ENCODE measurements around the gene SLC2A4RG. TPM values are rescaled to one million over a fixed set of nuclear protein-coding genes. Genes with fewer than 3 reads are reported as not detected.

Gene SLC2A4RG
- total RNA-seq, 4 donors from 2014 or later = 36.5 to 98.7 (median 59.9) TPM

DNA sequence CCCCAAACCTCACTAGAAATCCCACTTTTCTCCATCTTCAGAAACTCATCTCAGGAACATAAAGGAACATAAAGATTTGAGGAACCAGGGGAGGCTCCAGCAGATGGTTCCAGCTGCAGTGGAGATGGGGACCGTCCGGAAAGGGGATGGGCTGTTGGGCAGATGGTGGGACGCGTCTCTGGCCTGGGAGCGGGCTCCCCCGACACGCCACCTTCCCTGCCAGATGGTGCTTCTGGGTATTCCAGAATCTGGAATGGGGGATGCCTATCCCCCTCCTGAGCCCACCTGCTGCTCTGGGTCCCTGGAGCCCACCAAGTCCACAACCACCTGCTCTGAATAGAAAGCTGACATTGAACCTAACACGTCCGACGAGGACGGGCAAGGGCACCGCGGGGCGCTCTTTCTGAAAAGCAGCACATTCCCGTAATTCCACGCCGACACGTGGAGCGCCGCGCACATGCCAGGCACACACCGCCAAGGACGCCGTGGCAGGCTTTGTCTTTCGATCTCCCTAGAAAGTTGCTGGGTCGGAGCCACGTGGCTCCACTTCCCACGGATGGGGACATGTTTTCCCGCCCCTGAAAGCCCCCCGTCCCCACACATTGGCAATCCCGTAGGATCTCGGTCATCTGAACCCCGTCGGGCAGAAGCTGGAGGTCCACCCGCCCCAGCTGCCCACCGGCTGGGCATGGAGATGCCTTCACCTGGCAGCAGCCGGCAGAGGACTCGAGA, 27.3 kb downstream of the SLC2A4RG start:
- no peaks in the 10 kb centered on the region for H3K9me3 ChIP-seq
- H3K4me1 ChIP-seq = no peaks in the 10 kb centered on the region
- H3K36me3 ChIP-seq = peaks cover 0 to 62% of the 10 kb centered on the region in 2 donors
- no peak for TF ChIP-seq EP300 (IDR thresholded peaks at IDR 0.05)
- no peak for TF ChIP-seq POLR2A (IDR thresholded peaks at IDR 0.05)
- TF ChIP-seq, protein P1, sequence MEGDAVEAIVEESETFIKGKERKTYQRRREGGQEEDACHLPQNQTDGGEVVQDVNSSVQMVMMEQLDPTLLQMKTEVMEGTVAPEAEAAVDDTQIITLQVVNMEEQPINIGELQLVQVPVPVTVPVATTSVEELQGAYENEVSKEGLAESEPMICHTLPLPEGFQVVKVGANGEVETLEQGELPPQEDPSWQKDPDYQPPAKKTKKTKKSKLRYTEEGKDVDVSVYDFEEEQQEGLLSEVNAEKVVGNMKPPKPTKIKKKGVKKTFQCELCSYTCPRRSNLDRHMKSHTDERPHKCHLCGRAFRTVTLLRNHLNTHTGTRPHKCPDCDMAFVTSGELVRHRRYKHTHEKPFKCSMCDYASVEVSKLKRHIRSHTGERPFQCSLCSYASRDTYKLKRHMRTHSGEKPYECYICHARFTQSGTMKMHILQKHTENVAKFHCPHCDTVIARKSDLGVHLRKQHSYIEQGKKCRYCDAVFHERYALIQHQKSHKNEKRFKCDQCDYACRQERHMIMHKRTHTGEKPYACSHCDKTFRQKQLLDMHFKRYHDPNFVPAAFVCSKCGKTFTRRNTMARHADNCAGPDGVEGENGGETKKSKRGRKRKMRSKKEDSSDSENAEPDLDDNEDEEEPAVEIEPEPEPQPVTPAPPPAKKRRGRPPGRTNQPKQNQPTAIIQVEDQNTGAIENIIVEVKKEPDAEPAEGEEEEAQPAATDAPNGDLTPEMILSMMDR (IDR thresholded peaks at IDR 0.05) = no peak
- TF ChIP-seq POLR2AphosphoS5 (IDR thresholded peaks at IDR 0.05) = no peak
- H3K27ac ChIP-seq = no peak overlapping the region
- no peaks in the 10 kb centered on the region for H3K27me3 ChIP-seq
- no peak for ATAC-seq
- WGBS, 2 donors (ENCODE audit: low coverage in 1 of 2) = 87 to 100% methylated on average over 1 to 17 of the region's 38 CpGs
- no peak overlapping the region for H3K4me3 ChIP-seq

DNA sequence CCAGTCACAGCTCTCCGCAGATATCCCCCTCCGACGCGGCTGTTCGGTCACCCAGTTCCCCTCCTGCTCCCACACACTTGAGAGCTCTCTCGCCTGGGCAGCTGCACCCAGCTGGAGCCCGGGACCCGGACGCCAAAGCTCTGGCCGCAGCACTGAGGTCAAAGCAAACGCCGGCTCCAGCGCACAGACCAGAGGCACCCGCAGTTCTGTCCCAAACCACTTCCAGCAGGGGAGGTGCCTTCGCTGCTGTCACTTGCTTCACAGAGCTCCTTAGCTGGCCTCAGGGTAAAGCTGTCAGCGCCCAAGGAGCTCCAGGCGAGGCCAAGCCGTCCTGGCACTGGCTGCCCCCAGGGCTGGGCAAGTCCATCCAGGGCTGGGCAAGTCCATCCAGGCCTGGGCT, 27.9 kb downstream of the SLC2A4RG start:
- H3K9me3 ChIP-seq = no peaks in the 10 kb centered on the region
- peaks cover 0 to 2% (median 0%) of the 10 kb centered on the region in 3 donors for H3K4me1 ChIP-seq
- no peak for ATAC-seq
- no peak overlapping the region for H3K27ac ChIP-seq
- H3K27me3 ChIP-seq = no peaks in the 10 kb centered on the region
- 0% methylated on average over 1 of the region's 18 CpGs; no CpG with 5 or more reads in 1 of the 2 donors for WGBS, 2 donors (ENCODE audit: low coverage in 1 of 2)
- TF ChIP-seq EP300 (IDR thresholded peaks at IDR 0.05) (no peak), POLR2AphosphoS5 (IDR thresholded peaks at IDR 0.05) (no peak), POLR2A (IDR thresholded peaks at IDR 0.05) (no peak)
- TF ChIP-seq, protein P1 (IDR thresholded peaks at IDR 0.05) = no peak
- no peak overlapping the region for H3K4me3 ChIP-seq
- H3K36me3 ChIP-seq = peaks cover 0 to 62% of the 10 kb centered on the region in 2 donors

DNA sequence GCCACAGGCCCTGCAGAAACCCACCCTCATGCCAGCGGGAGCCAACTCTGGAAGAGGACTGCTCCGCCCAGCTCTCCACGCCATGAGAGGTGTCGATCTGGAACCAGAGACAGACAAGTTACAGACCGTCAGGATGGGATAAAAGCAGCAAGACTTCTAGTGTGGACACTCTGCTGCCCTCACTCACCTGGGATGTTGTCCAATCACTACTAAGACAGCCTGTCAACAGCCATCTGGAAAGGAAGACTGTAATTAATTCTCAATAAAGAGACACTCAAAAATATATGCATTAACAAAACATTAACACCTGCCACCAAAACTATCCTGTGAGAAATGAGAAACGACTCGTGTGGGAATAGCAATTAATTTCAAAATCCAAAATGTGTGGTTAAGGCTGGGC, 28.3 kb downstream of the SLC2A4RG start:
- Histone ChIP-seq H3K27ac (no peak overlapping the region), H3K36me3 (peaks cover 0 to 59% of the 10 kb centered on the region in 2 donors), H3K27me3 (no peaks in the 10 kb centered on the region), H3K4me1 (peaks cover 0 to 6% (median 0%) of the 10 kb centered on the region in 3 donors), H3K4me3 (no peak overlapping the region), H3K9me3 (no peaks in the 10 kb centered on the region)
- ATAC-seq = no peak
- TF ChIP-seq POLR2A (IDR thresholded peaks at IDR 0.05) = no peak
- TF ChIP-seq, protein P1 (IDR thresholded peaks at IDR 0.05) = no peak
- TF ChIP-seq EP300 (IDR thresholded peaks at IDR 0.05) = no peak
- no peak for TF ChIP-seq POLR2AphosphoS5 (IDR thresholded peaks at IDR 0.05)
- 80 to 83% methylated on average over 3 of the region's 7 CpGs for WGBS, 2 donors (ENCODE audit: low coverage in 1 of 2)

DNA sequence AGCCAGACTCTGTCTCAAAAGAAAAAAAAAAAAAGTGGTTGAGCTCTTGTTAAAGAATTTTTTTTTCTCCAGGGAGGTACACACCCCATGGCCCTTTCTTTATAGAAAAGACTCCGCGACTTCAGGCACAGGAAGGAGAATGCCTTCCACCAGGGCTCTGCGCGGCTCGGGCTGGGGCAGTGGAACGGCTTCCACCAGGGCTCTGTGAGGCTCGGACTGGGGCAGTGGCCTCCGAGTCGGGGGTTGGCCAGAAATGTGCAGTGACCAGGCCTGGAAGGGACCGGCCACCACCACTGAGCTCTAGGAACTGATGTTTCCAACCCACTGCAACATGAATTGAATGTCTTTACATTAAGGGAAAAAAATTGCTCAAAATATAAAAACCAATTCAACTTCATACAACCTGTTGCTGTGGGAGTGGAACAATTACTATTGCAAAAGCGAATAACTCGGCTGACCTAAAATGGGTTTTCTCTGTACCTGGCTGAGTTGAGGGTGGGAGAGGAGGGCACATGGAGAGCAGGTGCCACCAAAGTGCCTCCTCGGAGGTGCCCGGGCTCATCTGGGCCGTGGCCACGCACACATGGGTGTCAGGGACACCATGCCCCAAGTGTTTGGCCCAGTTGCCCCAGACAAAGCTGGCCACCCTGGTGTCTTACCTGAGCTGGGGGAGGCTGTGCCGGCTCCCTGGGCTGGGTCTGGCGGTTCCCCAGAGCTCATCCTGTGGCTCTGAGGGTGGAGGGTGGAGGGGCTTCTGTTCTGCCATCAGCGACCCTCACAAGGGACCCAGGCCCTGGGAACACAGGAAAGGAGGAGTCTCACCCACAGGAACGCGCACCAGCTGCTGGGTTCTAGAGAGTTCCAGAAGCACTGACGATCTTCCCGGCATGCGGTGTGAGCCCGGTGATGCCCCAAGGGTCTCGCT, 29.3 kb downstream of the SLC2A4RG start:
- H3K4me3 ChIP-seq = no peak overlapping the region
- H3K36me3 ChIP-seq = peaks cover 0 to 55% of the 10 kb centered on the region in 2 donors
- no peak for ATAC-seq
- WGBS, 2 donors (ENCODE audit: low coverage in 1 of 2) = 90 to 96% methylated on average over 10 to 13 of the region's 26 CpGs
- H3K4me1 ChIP-seq = peaks cover 0 to 14% (median 0%) of the 10 kb centered on the region in 3 donors
- no peaks in the 10 kb centered on the region for H3K9me3 ChIP-seq
- H3K27me3 ChIP-seq = no peaks in the 10 kb centered on the region
- no peak overlapping the region for H3K27ac ChIP-seq
- TF ChIP-seq POLR2A (IDR thresholded peaks at IDR 0.05) (no peak), POLR2AphosphoS5 (IDR thresholded peaks at IDR 0.05) (no peak)

DNA sequence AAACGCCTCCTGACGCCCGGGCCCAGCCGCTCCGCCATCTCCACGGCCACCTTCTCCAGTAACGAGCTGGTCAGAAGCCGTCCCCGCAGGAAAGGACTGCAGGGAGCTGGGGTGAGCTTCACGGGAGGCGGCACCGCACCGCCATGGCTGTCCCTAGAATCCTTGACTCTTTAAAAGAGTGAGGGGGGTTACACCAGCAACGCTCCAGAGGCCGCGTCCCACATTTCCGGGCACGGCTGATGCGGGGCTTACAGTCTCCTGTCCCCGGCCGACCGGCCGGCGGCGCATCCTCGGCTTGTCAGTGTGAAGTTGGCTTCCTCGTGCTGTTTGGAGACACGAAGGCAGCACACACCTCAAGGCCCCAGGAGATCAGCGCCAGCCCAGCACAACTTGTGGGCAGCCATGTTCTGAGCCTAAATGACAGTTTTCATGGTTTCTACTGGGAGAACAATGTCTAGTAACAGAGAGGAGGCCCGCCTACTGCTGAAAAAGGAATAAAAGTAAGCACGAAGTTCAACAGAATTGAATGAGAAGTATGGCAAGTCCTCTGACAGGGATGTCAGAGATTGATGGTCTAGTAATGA, 30.4 kb downstream of the SLC2A4RG start:
- H3K27ac ChIP-seq = no peak overlapping the region
- H3K9me3 ChIP-seq = no peaks in the 10 kb centered on the region
- TF ChIP-seq POLR2AphosphoS5 (IDR thresholded peaks at IDR 0.05) (no peak), POLR2A (IDR thresholded peaks at IDR 0.05) (no peak), EP300 (IDR thresholded peaks at IDR 0.05) (no peak)
- TF ChIP-seq, protein P1 (IDR thresholded peaks at IDR 0.05) = no peak
- peaks cover 0 to 52% of the 10 kb centered on the region in 2 donors for H3K36me3 ChIP-seq
- H3K4me3 ChIP-seq = no peak overlapping the region
- no peak for ATAC-seq
- H3K4me1 ChIP-seq = peaks cover 0 to 23% (median 0%) of the 10 kb centered on the region in 3 donors
- H3K27me3 ChIP-seq = no peaks in the 10 kb centered on the region
- 83 to 87% methylated on average over 3 to 11 of the region's 31 CpGs for whole genome bisulfite sequencing, 2 donors (ENCODE audit: low coverage in 1 of 2)
